ENCODE results near the gene POLH.

Gene POLH

GRCh38 chr6:43636308-43636659 lies 60.3 kb downstream of the POLH start:
- TF ChIP-seq CTCF (IDR thresholded peaks at IDR 0.05; ENCODE audit: insufficient read depth, low read length, poor library complexity, severe bottlenecking): no peak
- Histone ChIP-seq H3K4me3 (replicated peaks; ENCODE audit: low read depth, low read length) (peak overlapping the region; percentile 94), H3K36me3 (ENCODE audit: control insufficient read depth, insufficient read depth, low read length) (peaks cover 10% of the 10 kb centered on the region), H3K27me3 (replicated peaks; ENCODE audit: control insufficient read depth, insufficient read depth, low read length) (no peaks in the 10 kb centered on the region)
- no peak for DNase-seq (ENCODE audit: extremely low read depth, insufficient read length)

- DNase-seq (ENCODE audit: extremely low read depth, insufficient read length): no peak
- no peak overlapping the region for H3K4me3 ChIP-seq (replicated peaks; ENCODE audit: low read depth, low read length)
- no peaks in the 10 kb centered on the region for H3K27me3 ChIP-seq (replicated peaks; ENCODE audit: control insufficient read depth, insufficient read depth, low read length)
- peaks cover 14% of the 10 kb centered on the region for H3K36me3 ChIP-seq (ENCODE audit: control insufficient read depth, insufficient read depth, low read length)
- no peak for TF ChIP-seq CTCF (IDR thresholded peaks at IDR 0.05; ENCODE audit: insufficient read depth, low read length, poor library complexity, severe bottlenecking)
These were observed 64.2 kb downstream of the POLH start for GRCh38 chr6:43639984-43640800.

- no peak for TF ChIP-seq CTCF (IDR thresholded peaks at IDR 0.05; ENCODE audit: insufficient read depth, low read length, poor library complexity, severe bottlenecking)
- Histone ChIP-seq H3K36me3 (ENCODE audit: control insufficient read depth, insufficient read depth, low read length) (peaks cover 9% of the 10 kb centered on the region), H3K4me3 (replicated peaks; ENCODE audit: low read depth, low read length) (peak within 1 kb of the TSS; percentile 56), H3K27me3 (replicated peaks; ENCODE audit: control insufficient read depth, insufficient read depth, low read length) (no peaks in the 10 kb centered on the region)
- DNase-seq (ENCODE audit: extremely low read depth, insufficient read length): peak; percentile 56
These were observed 69.1 kb downstream of the POLH start, which contains the start of gene RSPH9 for GRCh38 chr6:43644940-43645612. Gene RSPH9, plus strand, starts transcription at chr6:43645036. Its CDS starts 63 bp downstream, at chr6:43645099.

GRCh38 chr6:43645613-43645964 lies 69.6 kb downstream of the POLH start:
- no peaks in the 10 kb centered on the region for H3K27me3 ChIP-seq (replicated peaks; ENCODE audit: control insufficient read depth, insufficient read depth, low read length)

GRCh38 chr6:43647613-43648012 lies 71.6 kb downstream of the POLH start:
- DNase-seq (ENCODE audit: extremely low read depth, insufficient read length): no peak
- TF ChIP-seq CTCF (IDR thresholded peaks at IDR 0.05; ENCODE audit: insufficient read depth, low read length, poor library complexity, severe bottlenecking): no peak
- Histone ChIP-seq H3K27me3 (replicated peaks; ENCODE audit: control insufficient read depth, insufficient read depth, low read length) (no peaks in the 10 kb centered on the region), H3K4me3 (replicated peaks; ENCODE audit: low read depth, low read length) (no peak overlapping the region), H3K36me3 (ENCODE audit: control insufficient read depth, insufficient read depth, low read length) (no peaks in the 10 kb centered on the region)

More at GRCh38 chr6:43645613-43645964, 69.6 kb downstream of the POLH start:
- Histone ChIP-seq H3K36me3 (ENCODE audit: control insufficient read depth, insufficient read depth, low read length) (peaks cover 4% of the 10 kb centered on the region), H3K4me3 (replicated peaks; ENCODE audit: low read depth, low read length) (peak overlapping the region; percentile 56)
- no peak for TF ChIP-seq CTCF (IDR thresholded peaks at IDR 0.05; ENCODE audit: insufficient read depth, low read length, poor library complexity, severe bottlenecking)
- DNase-seq (ENCODE audit: extremely low read depth, insufficient read length): no peak
